Activated B cell treated with CpG ODN at 0.5 μM for 24 hours (primary cell): ENCODE data around the gene ODAPH. TPM values are rescaled to one million over a fixed set of nuclear protein-coding genes. Genes with fewer than 3 reads are reported as not detected.
"Not testable (repeated sequence)": the region's sequence is repeated elsewhere in the genome, so short reads cannot be mapped to it uniquely, and the experiment has no call there.

Experiments used
- ATAC-seq: fragments of 200-7000 bp; cut with Tn5 transposase; one replicate; pipeline ENCODE4 v1.10.0; 2021; ENCODE audit warnings: low read depth, mild to moderate bottlenecking, moderate library complexity
- CTCF ChIA-PET: fragments of 350-600 bp; sonication (Branson Sonifier 250); formaldehyde crosslinking; loops from one replicate; lab custom pipeline; 2021; ENCODE audit warnings: antibody characterized with exemption; lab: Charles Lee
- POLR2A ChIA-PET: fragments of 350-600 bp; sonication (Branson Sonifier 250); formaldehyde crosslinking; loops from one replicate; lab custom pipeline; 2021; ENCODE audit warnings: antibody characterized with exemption; lab: Charles Lee
- DNase-seq: peaks from one replicate; pipeline ENCODE4 v3.0.0; 2022
- H3K27ac Mint-ChIP-seq: one replicate; pipeline ENCODE4 v1.8.0; 2020; ENCODE audit warnings: mixed read lengths
- H3K27me3 Mint-ChIP-seq: one replicate; pipeline ENCODE4 v1.8.0; 2021; ENCODE audit warnings: mixed read lengths
- H3K36me3 Mint-ChIP-seq: one replicate; pipeline ENCODE4 v1.8.0; 2021; ENCODE audit warnings: low read depth, mixed read lengths
- H3K4me1 Mint-ChIP-seq: one replicate; pipeline ENCODE4 v1.8.0; 2021; ENCODE audit warnings: mixed read lengths
- H3K4me3 Mint-ChIP-seq: one replicate; pipeline ENCODE4 v1.8.0; 2020; ENCODE audit warnings: mild to moderate bottlenecking, mixed read lengths
- H3K9me3 Mint-ChIP-seq: one replicate; pipeline ENCODE4 v1.8.0; 2020; ENCODE audit warnings: mixed read lengths
- CTCF ChIP-seq: fragments of 200-600 bp; IDR thresholded peaks from one replicate; pipeline ENCODE4 v1.8.0; 2022; ENCODE audit warnings: antibody characterized with exemption, mild to moderate bottlenecking
- intact Hi-C: fragments of 100-400 bp; cut with micrococcal nuclease; formaldehyde crosslinking; loops from one replicate; pipeline ENCODE4 v1.15.1; 2024
- total RNA-seq: library from RNA; stranded (reverse); gene quantifications from 2 replicates; pipeline ENCODE4 v1.2.3, GENCODE V29; 2022

Gene ODAPH
- total RNA-seq, 1 donor from 2014 or later, result not detected

GRCh38 chr4:75542824-75543223 is 13.0 kb upstream of the ODAPH start:
- Mint-ChIP-seq H3K9me3 (no peaks in the 10 kb centered on the region), H3K4me1 (no peaks in the 10 kb centered on the region), H3K36me3 (peaks cover 29% of the 10 kb centered on the region), H3K27ac (no peak overlapping the region), H3K27me3 (no peaks in the 10 kb centered on the region), H3K4me3 (no peak overlapping the region)
- ATAC-seq (no peak), DNase-seq (no peak)
- intact Hi-C loops, result no loop called here
- no peak for TF ChIP-seq CTCF
- CTCF ChIA-PET, result no interaction called here
- POLR2A ChIA-PET, result no interaction called here

- POLR2A ChIA-PET, ATAC-seq, H3K4me3 Mint-ChIP-seq, CTCF ChIA-PET, intact Hi-C loops, H3K9me3 Mint-ChIP-seq, H3K27me3 Mint-ChIP-seq, DNase-seq, H3K4me1 Mint-ChIP-seq, H3K27ac Mint-ChIP-seq: not testable (repeated sequence)
- H3K36me3 Mint-ChIP-seq, result peaks cover 24% of the 10 kb centered on the region
Observed at GRCh38 chr4:75544220-75544619, 11.6 kb upstream of the ODAPH start.

- ATAC-seq (no peak), DNase-seq (no peak)
- Mint-ChIP-seq H3K4me3 (no peak overlapping the region), H3K27ac (no peak overlapping the region), H3K36me3 (peaks cover 21% of the 10 kb centered on the region), H3K27me3 (no peaks in the 10 kb centered on the region), H3K4me1 (no peaks in the 10 kb centered on the region), H3K9me3 (no peaks in the 10 kb centered on the region)
- CTCF ChIA-PET, result no interaction called here
- intact Hi-C loops, result no loop called here
- no peak for TF ChIP-seq CTCF
- POLR2A ChIA-PET, result no interaction called here
Observed at GRCh38 chr4:75544870-75545269, 11.0 kb upstream of the ODAPH start.

GRCh38 chr4:75545526-75545925 is 10.3 kb upstream of the ODAPH start:
- no peak for DNase-seq
- H3K27ac Mint-ChIP-seq, result no peak overlapping the region
- TF ChIP-seq CTCF, result no peak
- peaks cover 16% of the 10 kb centered on the region for H3K36me3 Mint-ChIP-seq
- ChIA-PET POLR2A (no interaction called here), CTCF (no interaction called here)
- no peaks in the 10 kb centered on the region for H3K9me3 Mint-ChIP-seq
- ATAC-seq, result no peak
- intact Hi-C loops, result no loop called here
- no peaks in the 10 kb centered on the region for H3K27me3 Mint-ChIP-seq
- no peak overlapping the region for H3K4me3 Mint-ChIP-seq
- H3K4me1 Mint-ChIP-seq, result no peaks in the 10 kb centered on the region

GRCh38 chr4:75547647-75548387 is 8.0 kb upstream of the ODAPH start:
- ChIA-PET POLR2A (no interaction called here), CTCF (no interaction called here)
- no peaks in the 10 kb centered on the region for H3K4me1 Mint-ChIP-seq
- TF ChIP-seq CTCF, result no peak
- H3K36me3 Mint-ChIP-seq, result peaks cover 12% of the 10 kb centered on the region
- no peaks in the 10 kb centered on the region for H3K9me3 Mint-ChIP-seq
- H3K27ac Mint-ChIP-seq, result no peak overlapping the region
- intact Hi-C loops, result no loop called here
- H3K27me3 Mint-ChIP-seq, result no peaks in the 10 kb centered on the region
- ATAC-seq, result no peak
- no peak overlapping the region for H3K4me3 Mint-ChIP-seq
- no peak for DNase-seq

GRCh38 chr4:75549019-75549418 is 6.8 kb upstream of the ODAPH start:
- no peak overlapping the region for H3K4me3 Mint-ChIP-seq
- POLR2A ChIA-PET, result no interaction called here
- H3K27me3 Mint-ChIP-seq, result no peaks in the 10 kb centered on the region
- intact Hi-C loops, result no loop called here
- H3K36me3 Mint-ChIP-seq, result peaks cover 5% of the 10 kb centered on the region
- no peak overlapping the region for H3K27ac Mint-ChIP-seq
- no peak for DNase-seq
- H3K9me3 Mint-ChIP-seq, result no peaks in the 10 kb centered on the region
- H3K4me1 Mint-ChIP-seq, result no peaks in the 10 kb centered on the region
- no peak for ATAC-seq
- no peak for TF ChIP-seq CTCF
- CTCF ChIA-PET, result no interaction called here
